ENCODE measurements around the gene KDM4B.

KDM4B gene

DNA sequence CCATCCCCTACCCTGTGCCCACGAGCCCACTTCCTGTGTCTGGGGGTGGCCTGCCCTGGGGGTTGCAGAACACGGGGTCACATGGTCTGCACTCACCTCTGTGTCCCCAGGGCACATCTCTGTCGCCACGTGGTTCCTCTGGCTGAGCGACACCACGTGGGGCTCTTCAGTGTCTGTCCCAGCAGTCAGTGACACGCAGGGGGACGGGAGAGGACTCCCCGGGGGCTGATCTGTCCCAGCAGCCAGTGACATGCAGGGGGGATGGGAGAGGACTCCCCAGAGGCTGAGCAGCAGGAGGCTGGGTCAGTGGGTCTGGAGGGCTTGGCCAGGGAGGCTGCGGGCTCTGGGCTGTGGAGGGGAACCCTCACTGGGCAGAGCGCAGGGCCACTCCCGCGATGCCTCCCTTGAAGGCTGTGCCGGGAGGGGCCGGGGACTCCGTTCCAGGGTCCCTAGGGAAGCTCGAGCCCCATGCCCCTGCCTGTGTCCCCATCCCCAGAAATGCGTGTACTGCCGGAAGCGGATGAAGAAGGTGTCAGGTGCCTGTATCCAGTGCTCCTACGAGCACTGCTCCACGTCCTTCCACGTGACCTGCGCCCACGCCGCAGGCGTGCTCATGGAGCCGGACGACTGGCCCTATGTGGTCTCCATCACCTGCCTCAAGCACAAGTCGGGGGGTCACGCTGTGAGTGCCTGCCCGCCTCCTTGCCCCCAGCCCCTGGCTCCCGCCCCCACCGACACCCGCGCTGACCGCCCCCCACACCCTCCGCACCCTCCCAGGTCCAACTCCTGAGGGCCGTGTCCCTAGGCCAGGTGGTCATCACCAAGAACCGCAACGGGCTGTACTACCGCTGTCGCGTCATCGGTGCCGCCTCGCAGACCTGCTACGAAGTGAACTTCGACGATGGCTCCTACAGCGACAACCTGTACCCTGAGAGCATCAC, 174.8 kb downstream of the KDM4B start:
- ChIA-PET POLR2A (no interaction called here), CTCF (no interaction called here)
- DNase-seq (ENCODE audit: extremely low spot score) = no peak
- TF ChIP-seq SUZ12 (IDR thresholded peaks at IDR 0.05) (no peak), CTBP1 (IDR thresholded peaks at IDR 0.05; ENCODE audit: borderline replicate concordance) (no peak), SP1 (IDR thresholded peaks at IDR 0.05) (no peak), TARDBP (IDR thresholded peaks at IDR 0.05) (no peak), BHLHE40 (IDR thresholded peaks at IDR 0.05; ENCODE audit: borderline replicate concordance) (no peak), FOXM1 (IDR thresholded peaks at IDR 0.05; ENCODE audit: borderline replicate concordance) (no peak), ZNF384 (IDR thresholded peaks at IDR 0.05) (no peak), FOXA1 (IDR thresholded peaks at IDR 0.05) (no peak), ARNT (IDR thresholded peaks at IDR 0.05) (no peak), FOXK2 (IDR thresholded peaks at IDR 0.05) (no peak), ELF4 (IDR thresholded peaks at IDR 0.05) (no peak), L3MBTL2 (conservative IDR thresholded peaks at IDR 0.05) (no peak), NFRKB (IDR thresholded peaks at IDR 0.05) (no peak)
- TF ChIP-seq, protein P1, sequence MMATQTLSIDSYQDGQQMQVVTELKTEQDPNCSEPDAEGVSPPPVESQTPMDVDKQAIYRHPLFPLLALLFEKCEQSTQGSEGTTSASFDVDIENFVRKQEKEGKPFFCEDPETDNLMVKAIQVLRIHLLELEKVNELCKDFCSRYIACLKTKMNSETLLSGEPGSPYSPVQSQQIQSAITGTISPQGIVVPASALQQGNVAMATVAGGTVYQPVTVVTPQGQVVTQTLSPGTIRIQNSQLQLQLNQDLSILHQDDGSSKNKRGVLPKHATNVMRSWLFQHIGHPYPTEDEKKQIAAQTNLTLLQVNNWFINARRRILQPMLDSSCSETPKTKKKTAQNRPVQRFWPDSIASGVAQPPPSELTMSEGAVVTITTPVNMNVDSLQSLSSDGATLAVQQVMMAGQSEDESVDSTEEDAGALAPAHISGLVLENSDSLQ (IDR thresholded peaks at IDR 0.05) = no peak

DNA sequence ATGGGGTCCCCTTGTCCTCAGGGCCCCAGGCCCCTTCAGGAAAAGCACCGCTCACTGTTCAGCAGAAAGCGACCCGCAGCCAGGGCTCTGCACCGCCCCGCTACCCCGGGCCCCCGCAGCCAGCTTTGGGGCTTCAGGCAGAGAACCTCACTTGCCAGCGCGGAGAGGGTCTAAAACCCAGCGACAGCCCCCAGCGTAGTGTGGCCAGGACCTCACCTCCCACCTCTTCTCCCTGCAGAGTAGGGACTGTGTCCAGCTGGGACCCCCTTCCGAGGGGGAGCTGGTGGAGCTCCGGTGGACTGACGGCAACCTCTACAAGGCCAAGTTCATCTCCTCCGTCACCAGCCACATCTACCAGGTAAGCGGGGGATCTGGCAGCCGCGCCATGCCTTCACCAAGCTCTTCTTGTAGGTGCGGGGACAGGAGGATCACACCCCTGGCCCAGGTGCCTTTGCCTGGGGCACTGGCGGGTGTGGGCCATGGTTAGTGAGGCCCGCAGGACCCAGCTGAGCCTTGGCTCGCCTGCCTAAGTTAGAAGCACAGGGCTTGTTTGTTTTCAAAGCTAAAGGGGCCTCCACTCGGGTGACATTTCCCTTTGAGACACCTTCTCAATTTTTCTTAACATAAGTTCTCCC, 175.7 kb downstream of the KDM4B start:
- POLR2A ChIA-PET = no interaction called here
- DNase-seq (ENCODE audit: extremely low spot score) = no peak
- TF ChIP-seq CTBP1 (IDR thresholded peaks at IDR 0.05; ENCODE audit: borderline replicate concordance) (no peak), FOXM1 (IDR thresholded peaks at IDR 0.05; ENCODE audit: borderline replicate concordance) (no peak), HDGF (IDR thresholded peaks at IDR 0.05; ENCODE audit: borderline replicate concordance) (no peak), FOXK2 (IDR thresholded peaks at IDR 0.05) (no peak), BHLHE40 (IDR thresholded peaks at IDR 0.05; ENCODE audit: borderline replicate concordance) (no peak), TARDBP (IDR thresholded peaks at IDR 0.05) (no peak), ZNF384 (IDR thresholded peaks at IDR 0.05) (no peak), FOXA1 (IDR thresholded peaks at IDR 0.05) (no peak), SP1 (IDR thresholded peaks at IDR 0.05) (no peak), ELF4 (IDR thresholded peaks at IDR 0.05) (no peak), ARNT (IDR thresholded peaks at IDR 0.05) (no peak), L3MBTL2 (conservative IDR thresholded peaks at IDR 0.05) (no peak), LEF1 (IDR thresholded peaks at IDR 0.05; ENCODE audit: borderline replicate concordance) (no peak), SUZ12 (IDR thresholded peaks at IDR 0.05) (no peak)
- TF ChIP-seq, protein P1 (IDR thresholded peaks at IDR 0.05) = no peak
- CTCF ChIA-PET = interaction anchor here (0.6 kb wide), 2 partner anchors 9 to 262 kb away, joined by 3 read pairs; no protein-coding TSS in a partner anchor

DNA sequence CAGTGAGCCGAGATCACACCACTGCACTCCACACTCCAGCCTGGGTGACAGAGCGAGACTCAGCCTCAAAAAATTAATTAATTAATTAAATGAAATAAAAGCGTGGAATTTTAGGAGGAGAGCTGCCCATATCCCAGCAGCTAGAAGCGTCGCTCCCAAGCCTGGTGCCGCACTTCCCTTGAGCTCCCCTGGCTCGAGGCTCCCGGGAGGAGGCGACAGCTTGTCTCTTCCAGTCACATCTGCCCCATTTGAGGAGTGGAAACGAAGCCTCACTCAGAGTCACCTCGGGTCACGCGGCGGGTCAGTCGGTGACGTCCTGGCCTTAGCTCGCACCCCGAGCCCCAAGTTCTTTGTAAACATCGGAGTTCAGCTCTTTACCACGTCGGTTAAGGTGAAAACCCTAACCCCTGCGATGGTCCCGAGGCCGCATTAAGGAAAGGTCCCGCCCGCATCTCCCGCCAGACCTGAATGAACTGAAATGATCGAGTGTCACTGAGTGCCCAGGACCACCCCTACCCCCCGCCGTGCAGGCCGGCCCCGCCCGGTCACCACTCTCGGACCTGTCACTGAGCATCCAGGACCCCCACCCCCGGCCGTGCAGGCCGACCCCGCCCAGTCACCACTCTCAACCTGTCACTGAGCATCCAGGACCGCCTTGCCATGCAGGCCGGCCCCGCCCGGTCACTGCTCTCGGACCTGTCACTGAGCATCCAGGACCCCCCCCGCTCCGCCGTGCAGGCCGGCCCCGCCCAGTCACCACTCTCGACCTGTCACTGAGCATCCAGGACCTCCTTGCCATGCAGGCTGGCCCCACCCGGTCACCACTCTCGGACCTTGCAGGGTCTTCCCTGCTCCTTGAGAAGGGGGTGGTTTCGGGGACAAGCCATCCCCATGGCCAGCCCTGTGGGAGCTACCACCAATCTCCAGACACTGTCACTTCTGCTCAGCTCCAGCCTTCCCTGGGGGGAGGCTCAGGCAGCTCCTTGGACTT, 176.9 kb downstream of the KDM4B start:
- DNase-seq (ENCODE audit: extremely low spot score) = no peak
- TF ChIP-seq LEF1 (IDR thresholded peaks at IDR 0.05; ENCODE audit: borderline replicate concordance) = no peak
- no peak for TF ChIP-seq ARNT (IDR thresholded peaks at IDR 0.05)
- TF ChIP-seq FOXA1 (IDR thresholded peaks at IDR 0.05) = no peak
- TF ChIP-seq FOXK2 (IDR thresholded peaks at IDR 0.05) = no peak
- TF ChIP-seq L3MBTL2 (conservative IDR thresholded peaks at IDR 0.05) = no peak
- no peak for TF ChIP-seq TARDBP (IDR thresholded peaks at IDR 0.05)
- TF ChIP-seq SUZ12 (IDR thresholded peaks at IDR 0.05) = no peak
- TF ChIP-seq ZNF384 (IDR thresholded peaks at IDR 0.05) = no peak
- no peak for TF ChIP-seq ELF4 (IDR thresholded peaks at IDR 0.05)
- TF ChIP-seq SP1 (IDR thresholded peaks at IDR 0.05) = no peak
- no peak for TF ChIP-seq HDGF (IDR thresholded peaks at IDR 0.05; ENCODE audit: borderline replicate concordance)
- no peak for TF ChIP-seq BHLHE40 (IDR thresholded peaks at IDR 0.05; ENCODE audit: borderline replicate concordance)
- TF ChIP-seq NFRKB (IDR thresholded peaks at IDR 0.05) = no peak
- TF ChIP-seq FOXM1 (IDR thresholded peaks at IDR 0.05; ENCODE audit: borderline replicate concordance) = no peak
- no peak for TF ChIP-seq CTBP1 (IDR thresholded peaks at IDR 0.05; ENCODE audit: borderline replicate concordance)
- TF ChIP-seq, protein P1 (IDR thresholded peaks at IDR 0.05) = no peak
- ChIA-PET POLR2A (no interaction called here), CTCF (no interaction called here)

DNA sequence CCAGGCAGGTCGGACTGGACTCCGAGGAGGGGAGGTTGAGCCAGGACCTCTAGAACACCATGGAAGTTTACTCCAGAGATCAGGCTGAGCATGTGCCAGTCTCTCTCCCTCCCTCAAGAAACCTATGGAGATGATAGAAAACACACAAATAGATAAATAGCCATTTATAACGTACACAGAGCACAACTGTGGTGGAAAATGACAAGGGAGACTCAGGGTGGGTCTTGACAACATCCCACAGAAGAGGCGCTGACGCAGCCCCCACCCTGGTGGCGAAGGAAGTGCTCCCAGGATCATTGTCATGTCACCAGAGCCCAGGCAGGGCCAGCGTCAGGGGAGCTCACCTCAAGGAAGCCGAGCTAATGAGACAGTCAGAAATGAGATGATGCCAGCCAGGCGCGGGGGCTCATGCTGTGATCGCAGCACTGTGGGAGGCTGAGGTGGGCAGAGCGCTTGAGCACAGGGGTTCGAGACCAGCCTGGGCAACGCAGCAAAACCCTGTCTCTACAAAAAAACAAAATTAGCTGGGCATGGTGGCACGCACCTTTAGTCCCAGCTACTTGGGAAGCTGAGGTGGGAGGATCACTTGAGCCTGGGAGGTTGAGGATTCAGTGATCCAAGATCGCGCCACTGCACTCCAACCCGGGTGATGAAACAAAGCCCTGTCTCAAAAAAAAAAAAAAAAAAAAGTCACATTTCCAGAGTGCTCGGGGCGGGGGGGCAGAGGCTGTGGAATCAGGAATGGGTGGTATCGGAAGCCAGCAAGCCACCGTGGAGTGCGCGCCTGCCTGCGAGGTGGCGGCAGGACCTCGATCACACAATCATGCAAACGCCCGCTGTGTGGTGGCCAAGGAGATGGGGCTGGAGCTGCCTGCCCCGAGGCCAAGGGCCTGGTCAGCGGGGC, 178.4 kb downstream of the KDM4B start:
- no peak for TF ChIP-seq FOXK2 (IDR thresholded peaks at IDR 0.05)
- TF ChIP-seq ZNF384 (IDR thresholded peaks at IDR 0.05) = no peak
- TF ChIP-seq TARDBP (IDR thresholded peaks at IDR 0.05) = no peak
- TF ChIP-seq FOXA1 (IDR thresholded peaks at IDR 0.05) = no peak
- no peak for TF ChIP-seq SUZ12 (IDR thresholded peaks at IDR 0.05)
- no peak for TF ChIP-seq FOXM1 (IDR thresholded peaks at IDR 0.05; ENCODE audit: borderline replicate concordance)
- TF ChIP-seq LEF1 (IDR thresholded peaks at IDR 0.05; ENCODE audit: borderline replicate concordance) = no peak
- no peak for TF ChIP-seq BHLHE40 (IDR thresholded peaks at IDR 0.05; ENCODE audit: borderline replicate concordance)
- TF ChIP-seq L3MBTL2 (conservative IDR thresholded peaks at IDR 0.05) = no peak
- no peak for DNase-seq (ENCODE audit: extremely low spot score)
- POLR2A ChIA-PET = no interaction called here
- CTCF ChIA-PET = no interaction called here
